Tongue (tissue), 1 donor: ENCODE results near the gene ASB6. TPM values are rescaled to one million over a fixed set of nuclear protein-coding genes. Genes with fewer than 3 reads are reported as not detected.

Source experiments
- total RNA-seq: library from RNA; depleted of rRNA; stranded (reverse); fragments of >200 nt; gene quantifications from one replicate; pipeline ENCODE4 v1.2.3, GENCODE V29; 2014

Gene ASB6
- total RNA-seq, 1 donor from 2014 or later = 11.7 TPM

Other genes starting within 250 kb of the ASB6 start
- gene C9orf50, start 21.1 kb downstream of the ASB6 start, total RNA-seq = not detected
- gene NTMT1, start 16.0 kb downstream of the ASB6 start, total RNA-seq = 31.5 TPM
- 6.9 TPM for gene PRRX2, start 23.5 kb upstream of the ASB6 start, total RNA-seq
- 7.5 TPM for gene PTGES, start 110.9 kb upstream of the ASB6 start, total RNA-seq
- 24.4 TPM for gene TOR1B, start 161.0 kb upstream of the ASB6 start, total RNA-seq
- 26.3 TPM for gene TOR1A, start 182.0 kb upstream of the ASB6 start, total RNA-seq
- 37.2 TPM for gene C9orf78, start 193.1 kb upstream of the ASB6 start, total RNA-seq
- 11.8 TPM for gene USP20, start 193.3 kb upstream of the ASB6 start, total RNA-seq